ENCODE measurements around the gene PLCB1. TPM values are rescaled to one million over a fixed set of nuclear protein-coding genes. Genes with fewer than 3 reads are reported as not detected.

PLCB1 gene
- polyA plus RNA-seq, 1 donor (not counting 4 experiments of a cell fraction or from before 2014, with no cell fraction given) = 0.37 TPM

DNA sequence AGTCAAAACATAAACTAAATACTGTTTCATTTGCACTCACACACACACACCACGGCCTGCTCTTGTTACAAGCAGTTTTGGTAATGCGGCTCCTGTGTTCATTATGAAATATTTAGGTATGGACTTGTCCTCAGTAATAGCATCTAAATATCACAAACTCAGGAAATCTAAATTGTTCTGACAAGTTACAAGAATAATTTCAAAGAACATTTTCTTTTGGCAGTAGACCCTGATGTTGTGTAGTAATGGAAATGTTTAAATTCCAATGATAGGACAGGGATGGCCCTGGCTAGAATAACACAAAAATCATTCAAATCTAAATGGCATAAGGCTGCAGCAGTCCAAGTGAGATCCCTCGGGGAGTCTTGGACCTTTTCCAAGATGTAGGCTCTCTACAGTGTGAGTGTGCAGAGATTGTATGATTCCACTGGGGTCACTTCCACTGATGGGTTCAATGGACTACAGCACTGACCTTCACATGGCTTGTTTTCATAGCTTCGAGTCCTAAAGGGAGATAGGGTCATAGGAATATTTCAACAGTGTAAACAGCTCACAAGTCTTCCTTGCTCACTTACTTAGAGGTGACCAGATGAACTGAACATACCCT lies 726.2 kb downstream of the PLCB1 start:
- H3K27ac ChIP-seq (ENCODE audit: control insufficient read depth, insufficient read depth, low read length) = no peak overlapping the region
- TF ChIP-seq, protein P1, sequence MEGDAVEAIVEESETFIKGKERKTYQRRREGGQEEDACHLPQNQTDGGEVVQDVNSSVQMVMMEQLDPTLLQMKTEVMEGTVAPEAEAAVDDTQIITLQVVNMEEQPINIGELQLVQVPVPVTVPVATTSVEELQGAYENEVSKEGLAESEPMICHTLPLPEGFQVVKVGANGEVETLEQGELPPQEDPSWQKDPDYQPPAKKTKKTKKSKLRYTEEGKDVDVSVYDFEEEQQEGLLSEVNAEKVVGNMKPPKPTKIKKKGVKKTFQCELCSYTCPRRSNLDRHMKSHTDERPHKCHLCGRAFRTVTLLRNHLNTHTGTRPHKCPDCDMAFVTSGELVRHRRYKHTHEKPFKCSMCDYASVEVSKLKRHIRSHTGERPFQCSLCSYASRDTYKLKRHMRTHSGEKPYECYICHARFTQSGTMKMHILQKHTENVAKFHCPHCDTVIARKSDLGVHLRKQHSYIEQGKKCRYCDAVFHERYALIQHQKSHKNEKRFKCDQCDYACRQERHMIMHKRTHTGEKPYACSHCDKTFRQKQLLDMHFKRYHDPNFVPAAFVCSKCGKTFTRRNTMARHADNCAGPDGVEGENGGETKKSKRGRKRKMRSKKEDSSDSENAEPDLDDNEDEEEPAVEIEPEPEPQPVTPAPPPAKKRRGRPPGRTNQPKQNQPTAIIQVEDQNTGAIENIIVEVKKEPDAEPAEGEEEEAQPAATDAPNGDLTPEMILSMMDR (optimal IDR thresholded peaks at IDR 0.05 in 1 of 3, IDR thresholded peaks at IDR 0.05 in 1 of 3, conservative IDR thresholded peaks at IDR 0.05 in 1 of 3; ENCODE audit: extremely low read depth in 1 of 3, insufficient read depth in 2 of 3, low read length in 3 of 3) = no peak
- TF ChIP-seq EZH2 (IDR thresholded peaks at IDR 0.05; ENCODE audit: low read length) = no peak
- no peaks in the 10 kb centered on the region for H3K36me3 ChIP-seq (ENCODE audit: control insufficient read depth in 2 of 2, extremely low read depth in 1 of 2, insufficient read depth in 2 of 2, low read length in 2 of 2)
- H3K4me3 ChIP-seq (ENCODE audit: control insufficient read depth in 2 of 3, extremely low read depth in 1 of 3, insufficient read depth in 2 of 3, low read depth in 1 of 3, low read length in 3 of 3) = no peak overlapping the region
- no peaks in the 10 kb centered on the region for H3K9me3 ChIP-seq (ENCODE audit: control insufficient read depth, low read depth, low read length)
- FAIRE-seq = no peak
- dilution Hi-C loops (cut with MboI; ENCODE audit: extremely low pct_ligation_motif_present, low sequenced_read_pairs) = no loop called here
- no peak overlapping the region for H2AFZ ChIP-seq (ENCODE audit: control insufficient read depth, low read length)
- no peaks in the 10 kb centered on the region for H3K27me3 ChIP-seq (ENCODE audit: control insufficient read depth, extremely low read depth, insufficient read depth, low read length)
- no peaks in the 10 kb centered on the region for H3K79me2 ChIP-seq (ENCODE audit: control insufficient read depth, insufficient read depth, low read length)
- H3K4me2 ChIP-seq (ENCODE audit: control insufficient read depth, extremely low read depth, insufficient read depth, low read depth, low read length) = no peak overlapping the region
- no peak for DNase-seq (ENCODE audit: low read depth, low spot score)
- no peaks in the 10 kb centered on the region for H3K9me1 ChIP-seq (ENCODE audit: control insufficient read depth, extremely low read depth, insufficient read depth, low read length)
- no peak overlapping the region for H3K9ac ChIP-seq (ENCODE audit: control insufficient read depth, extremely low read depth, insufficient read depth, low read length)
- H4K20me1 ChIP-seq (ENCODE audit: control insufficient read depth, extremely low read depth, insufficient read depth, low read length) = no peaks in the 10 kb centered on the region
- H3K4me1 ChIP-seq (ENCODE audit: control insufficient read depth, extremely low read depth, insufficient read depth, low read length) = no peaks in the 10 kb centered on the region

DNA sequence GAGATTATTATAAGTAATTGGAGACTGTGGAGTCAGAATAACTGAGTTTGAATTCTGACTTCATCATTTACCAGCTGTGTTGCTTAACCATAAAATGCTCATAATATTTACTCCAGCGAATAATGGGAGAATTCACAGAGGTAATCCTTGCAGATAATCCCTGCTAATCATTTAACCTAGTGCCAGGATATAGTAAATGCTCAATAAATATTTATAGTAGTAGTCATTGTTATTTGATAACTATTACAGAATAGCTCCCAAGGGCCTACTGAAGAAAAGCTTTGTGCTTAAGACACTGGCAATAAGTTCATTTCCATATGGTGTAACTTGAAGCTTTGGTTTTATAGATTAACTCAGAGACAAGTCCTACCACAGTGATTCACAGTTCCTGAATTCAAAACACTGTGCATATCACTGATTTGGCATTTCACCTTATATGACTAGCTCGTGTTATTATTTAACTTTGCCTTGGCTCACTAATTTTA lies 728.0 kb downstream of the PLCB1 start:
- DNase-seq (ENCODE audit: low read depth, low spot score) (no peak), FAIRE-seq (no peak)
- dilution Hi-C loops (cut with MboI; ENCODE audit: extremely low pct_ligation_motif_present, low sequenced_read_pairs) = no loop called here
- Histone ChIP-seq H3K4me1 (ENCODE audit: control insufficient read depth, extremely low read depth, insufficient read depth, low read length) (no peaks in the 10 kb centered on the region), H3K9me3 (ENCODE audit: control insufficient read depth, low read depth, low read length) (no peaks in the 10 kb centered on the region), H4K20me1 (ENCODE audit: control insufficient read depth, extremely low read depth, insufficient read depth, low read length) (no peaks in the 10 kb centered on the region), H3K9ac (ENCODE audit: control insufficient read depth, extremely low read depth, insufficient read depth, low read length) (no peak overlapping the region), H3K4me3 (ENCODE audit: control insufficient read depth in 2 of 3, extremely low read depth in 1 of 3, insufficient read depth in 2 of 3, low read depth in 1 of 3, low read length in 3 of 3) (no peak overlapping the region), H3K27ac (ENCODE audit: control insufficient read depth, insufficient read depth, low read length) (no peak overlapping the region), H3K36me3 (ENCODE audit: control insufficient read depth in 2 of 2, extremely low read depth in 1 of 2, insufficient read depth in 2 of 2, low read length in 2 of 2) (no peaks in the 10 kb centered on the region), H2AFZ (ENCODE audit: control insufficient read depth, low read length) (no peak overlapping the region), H3K9me1 (ENCODE audit: control insufficient read depth, extremely low read depth, insufficient read depth, low read length) (no peaks in the 10 kb centered on the region), H3K27me3 (ENCODE audit: control insufficient read depth, extremely low read depth, insufficient read depth, low read length) (no peaks in the 10 kb centered on the region), H3K4me2 (ENCODE audit: control insufficient read depth, extremely low read depth, insufficient read depth, low read depth, low read length) (no peak overlapping the region), H3K79me2 (ENCODE audit: control insufficient read depth, insufficient read depth, low read length) (no peaks in the 10 kb centered on the region)
- TF ChIP-seq, protein P1 (optimal IDR thresholded peaks at IDR 0.05 in 1 of 3, IDR thresholded peaks at IDR 0.05 in 1 of 3, conservative IDR thresholded peaks at IDR 0.05 in 1 of 3; ENCODE audit: extremely low read depth in 1 of 3, insufficient read depth in 2 of 3, low read length in 3 of 3) = no peak
- no peak for TF ChIP-seq EZH2 (IDR thresholded peaks at IDR 0.05; ENCODE audit: low read length)

Measured in keratinocyte (primary cell).